H9 (cell line): ENCODE measurements around the gene PLA2G4D. TPM values are rescaled to one million over a fixed set of nuclear protein-coding genes. Genes with fewer than 3 reads are reported as not detected.

Experiments
- DNase-seq: peaks from one replicate; pipeline ENCODE4 v3.0.0-alpha.2; 2017
- H2AFZ ChIP-seq: one replicate; pipeline ENCODE4 v1.6.1; 2013; ENCODE audit warnings: mild to moderate bottlenecking, low read length, control low read depth, moderate library complexity
- H2AK5ac ChIP-seq: 2 replicates; pipeline ENCODE4 v1.6.1; 2013; ENCODE audit warnings: low read length, control low read depth, mixed read lengths; ENCODE audit not compliant: insufficient read length
- H2BK120ac ChIP-seq: one replicate; pipeline ENCODE4 v1.6.1; 2013; ENCODE audit warnings: low read depth, mild to moderate bottlenecking, low read length, control low read depth, inconsistent platforms; ENCODE audit not compliant: poor library complexity, severe bottlenecking
- H2BK12ac ChIP-seq: 2 replicates; pipeline ENCODE4 v1.6.1; 2013; ENCODE audit warnings: low read length, control low read depth, mixed read lengths, low read depth; ENCODE audit not compliant: insufficient read length
- H2BK15ac ChIP-seq: 2 replicates; pipeline ENCODE4 v1.6.1; 2013; ENCODE audit warnings: low read depth, low read length, control low read depth
- H2BK20ac ChIP-seq: one replicate; pipeline ENCODE4 v1.6.1; 2013; ENCODE audit warnings: low read depth, mild to moderate bottlenecking, low read length, control low read depth, inconsistent platforms; ENCODE audit not compliant: poor library complexity, severe bottlenecking
- H2BK5ac ChIP-seq: 2 replicates; pipeline ENCODE4 v1.6.1; 2013; ENCODE audit warnings: low read length, control low read depth, mixed read lengths; ENCODE audit not compliant: insufficient read length
- H3K14ac ChIP-seq: 2 replicates; pipeline ENCODE4 v1.6.1; 2013; ENCODE audit warnings: low read length, control low read depth; ENCODE audit not compliant: insufficient read depth
- H3K18ac ChIP-seq: 2 replicates; pipeline ENCODE4 v1.6.1; 2013; ENCODE audit warnings: low read depth, mild to moderate bottlenecking, mixed read lengths, low read length, control low read depth; ENCODE audit not compliant: insufficient read length
- H3K23ac ChIP-seq: 2 replicates; pipeline ENCODE4 v1.6.1; 2013; ENCODE audit warnings: low read length, control low read depth, mixed read lengths, low read depth; ENCODE audit not compliant: insufficient read length
- H3K23me2 ChIP-seq: 2 replicates; pipeline ENCODE4 v1.6.1; 2013; ENCODE audit warnings: low read depth, mild to moderate bottlenecking, mixed read lengths, low read length, control low read depth; ENCODE audit not compliant: insufficient read length, poor library complexity, severe bottlenecking
- H3K27ac ChIP-seq: 2 replicates; pipeline ENCODE4 v1.5.1; 2013; ENCODE audit warnings: low read length, control low read depth, mixed read lengths, low read depth; ENCODE audit not compliant: insufficient read length
- H3K27me3 ChIP-seq: 2 replicates; pipeline ENCODE4 v1.6.1; 2013; ENCODE audit warnings: low read length, control low read depth, inconsistent platforms; ENCODE audit not compliant: insufficient read depth
- H3K4ac ChIP-seq: 2 replicates; pipeline ENCODE4 v1.6.1; 2013; ENCODE audit warnings: low read depth, mild to moderate bottlenecking, control low read depth, inconsistent platforms, low read length, moderate library complexity
- H3K4me1 ChIP-seq: 2 replicates; pipeline ENCODE4 v1.6.1; 2013; ENCODE audit warnings: low read length, control low read depth, inconsistent platforms; ENCODE audit not compliant: insufficient read depth
- H3K4me2 ChIP-seq: 2 replicates; pipeline ENCODE4 v1.6.1; 2013; ENCODE audit warnings: low read length, control low read depth, mixed read lengths; ENCODE audit not compliant: insufficient read length, insufficient read depth
- H3K56ac ChIP-seq: 2 replicates; pipeline ENCODE4 v1.6.1; 2013; ENCODE audit warnings: low read depth, mild to moderate bottlenecking, mixed read lengths, low read length, control low read depth; ENCODE audit not compliant: insufficient read length
- H3K79me1 ChIP-seq: 2 replicates; pipeline ENCODE4 v1.6.1; 2013; ENCODE audit warnings: low read depth, mild to moderate bottlenecking, moderate library complexity, low read length, control low read depth, inconsistent platforms; ENCODE audit not compliant: insufficient read depth, poor library complexity, severe bottlenecking
- H3K79me2 ChIP-seq: 2 replicates; pipeline ENCODE4 v1.6.1; 2013; ENCODE audit warnings: low read length, control low read depth, inconsistent platforms; ENCODE audit not compliant: insufficient read depth
- H3K9ac ChIP-seq: 2 replicates; pipeline ENCODE4 v1.6.1; 2013; ENCODE audit warnings: low read length, control low read depth, mixed read lengths; ENCODE audit not compliant: insufficient read length; ENCODE audit errors: extremely low read depth
- H3K9me3 ChIP-seq: one replicate; pipeline ENCODE4 v1.6.1; 2013; ENCODE audit warnings: low read depth, low read length, inconsistent platforms; ENCODE audit not compliant: control insufficient read depth
- H3T11ph ChIP-seq: one replicate; pipeline ENCODE4 v1.6.1; 2013; ENCODE audit warnings: mild to moderate bottlenecking, low read length, control low read depth, inconsistent platforms
- H4K20me1 ChIP-seq: one replicate; pipeline ENCODE4 v1.6.1; 2013; ENCODE audit not compliant: control insufficient read depth, insufficient read length, insufficient read depth
- H4K5ac ChIP-seq: 2 replicates; pipeline ENCODE4 v1.6.1; 2013; ENCODE audit warnings: low read depth, mild to moderate bottlenecking, mixed read lengths, low read length, control low read depth; ENCODE audit not compliant: insufficient read length
- H4K8ac ChIP-seq: replicated peaks from 2 replicates; pipeline ENCODE4 v1.6.1; 2013; ENCODE audit warnings: low read length, control low read depth, mixed read lengths, low read depth; ENCODE audit not compliant: insufficient read length
- H4K91ac ChIP-seq: 2 replicates; pipeline ENCODE4 v1.6.1; 2013; ENCODE audit warnings: low read depth, mild to moderate bottlenecking, moderate library complexity, mixed read lengths, low read length, control low read depth; ENCODE audit not compliant: insufficient read length
- H3K27ac Mint-ChIP-seq, 3 experiments: 2 replicates in 2 of 3; 3 replicates in 1 of 3; pipeline ENCODE4 v1.8.0; 2020 to 2021; ENCODE audit warnings: mixed read lengths in 3 of 3, mild to moderate bottlenecking in 1 of 3, moderate library complexity in 1 of 3
- H3K27me3 Mint-ChIP-seq: 2 replicates; pipeline ENCODE4 v1.8.0; 2021; ENCODE audit warnings: low read depth, mild to moderate bottlenecking, moderate library complexity, mixed read lengths
- H3K36me3 Mint-ChIP-seq, 3 experiments: 2 replicates in 2 of 3; 3 replicates in 1 of 3; pipeline ENCODE4 v1.8.0; 2020 to 2021; ENCODE audit warnings: low read depth in 3 of 3, mixed read lengths in 3 of 3; ENCODE audit not compliant: insufficient read depth in 1 of 3
- H3K4me1 Mint-ChIP-seq, 2 experiments: 2 replicates each; pipeline ENCODE4 v1.8.0; 2020; ENCODE audit warnings: mixed read lengths in 2 of 2
- H3K4me3 Mint-ChIP-seq, 2 experiments: 2 replicates in 1 of 2; 3 replicates in 1 of 2; pipeline ENCODE4 v1.8.0; 2020 to 2021; ENCODE audit warnings: mild to moderate bottlenecking in 2 of 2, mixed read lengths in 2 of 2, moderate library complexity in 1 of 2
- H3K9me3 Mint-ChIP-seq, 2 experiments: 2 replicates in 1 of 2; 3 replicates in 1 of 2; pipeline ENCODE4 v1.8.0; 2020; ENCODE audit warnings: mild to moderate bottlenecking in 2 of 2, mixed read lengths in 2 of 2, moderate library complexity in 1 of 2
- CTCF ChIP-seq: fragments of 200-600 bp; sonication (generic); conservative IDR thresholded peaks from 3 replicates; pipeline ENCODE4 v1.8.0; 2021; ENCODE audit warnings: antibody characterized with exemption, mild to moderate bottlenecking
- WGBS: extraction: QIAGEN DNeasy Blood & Tissue Kit; methylation state at CpG from one replicate; pipeline ENCODE4 v1.1.7; 2013; ENCODE audit warnings: missing lambda C conversion rate, low lambda C conversion rate, mixed read lengths; ENCODE audit not compliant: insufficient read length; ENCODE audit errors: extremely low coverage; 5-methylcytosine and 5-hydroxymethylcytosine counted together
- total RNA-seq: library from RNA; stranded (reverse); gene quantifications from 2 replicates; pipeline ENCODE4 v1.2.1, GENCODE V29; 2021

The PLA2G4D gene
- total RNA-seq, 1 experiment from 2014 or later, result 0.33 TPM

GRCh38 chr15:42082823-42083604 lies 11.3 kb downstream of the PLA2G4D start:
- H3K27me3 ChIP-seq, result no peaks in the 10 kb centered on the region
- H2BK120ac ChIP-seq, result no peak overlapping the region
- no peak overlapping the region for H3K4me2 ChIP-seq
- no peak overlapping the region for H2BK20ac ChIP-seq
- Mint-ChIP-seq H3K4me3 (no peak overlapping the region), H3K27me3 (peaks cover 6% of the 10 kb centered on the region), H3K36me3 (no peaks in the 10 kb centered on the region), H3K4me1 (peaks cover 28 to 33% of the 10 kb centered on the region in 2 experiments), H3K9me3 (no peaks in the 10 kb centered on the region; a peak in 1 of 5 replicates), H3K27ac (no peak overlapping the region)
- no peaks in the 10 kb centered on the region for H4K20me1 ChIP-seq
- no peaks in the 10 kb centered on the region for H3K79me2 ChIP-seq
- H3T11ph ChIP-seq, result no peak overlapping the region
- H3K56ac ChIP-seq, result no peak overlapping the region
- H4K5ac ChIP-seq, result no peak overlapping the region
- no peaks in the 10 kb centered on the region for H3K9me3 ChIP-seq
- no peak overlapping the region for H3K9ac ChIP-seq
- H2AK5ac ChIP-seq, result no peak overlapping the region
- no peak overlapping the region for H4K91ac ChIP-seq
- no peaks in the 10 kb centered on the region for H3K79me1 ChIP-seq
- H3K4ac ChIP-seq, result no peak overlapping the region
- H3K23me2 ChIP-seq, result no peaks in the 10 kb centered on the region
- no peak overlapping the region for H3K18ac ChIP-seq
- no peak overlapping the region for H2BK5ac ChIP-seq
- no peak overlapping the region for H3K27ac ChIP-seq
- H3K23ac ChIP-seq, result no peak overlapping the region
- H2BK12ac ChIP-seq, result no peak overlapping the region
- no CpG with 5 or more reads among the region's 17 CpGs for WGBS
- TF ChIP-seq CTCF, result no peak
- DNase-seq, result no peak
- H2AFZ ChIP-seq, result no peak overlapping the region
- no peak overlapping the region; the same call in 1 of the 2 replicates for H3K14ac ChIP-seq
- no peak overlapping the region for H2BK15ac ChIP-seq
- H3K4me1 ChIP-seq, result no peaks in the 10 kb centered on the region; the same call in 1 of the 2 replicates
- no peak overlapping the region for H4K8ac ChIP-seq
